ACC112 (cell line): Measurements from ENCODE around the gene THEM4.

Experiments used
- H2AFZ ChIP-seq: fragments of 200-600 bp; sonication (generic); one replicate; pipeline ENCODE4 v1.6.0; 2017; ENCODE audit warnings: antibody characterized with exemption, low read length; ENCODE audit not compliant: unreplicated experiment
- H3K27ac ChIP-seq: fragments of 200-600 bp; sonication (generic); 2 replicates; pipeline ENCODE4 v1.5.1; 2014; ENCODE audit warnings: low read depth, mild to moderate bottlenecking, antibody characterized with exemption, low read length, moderate library complexity
- H3K27me3 ChIP-seq: fragments of 200-600 bp; sonication (generic); 2 replicates; pipeline ENCODE4 v1.6.1; 2014; ENCODE audit warnings: mild to moderate bottlenecking, antibody characterized with exemption, low read length, moderate library complexity, mixed read lengths; ENCODE audit not compliant: insufficient read depth
- H3K36me3 ChIP-seq: fragments of 200-600 bp; sonication (generic); 2 replicates; pipeline ENCODE4 v1.6.1; 2016; ENCODE audit warnings: mild to moderate bottlenecking, antibody characterized with exemption, low read length, moderate library complexity, mixed read lengths; ENCODE audit not compliant: insufficient read depth
- H3K4me1 ChIP-seq: fragments of 200-600 bp; sonication (generic); one replicate; pipeline ENCODE4 v1.6.1; 2016; ENCODE audit warnings: low read length, mixed read lengths; ENCODE audit not compliant: insufficient read depth, unreplicated experiment, control insufficient read depth
- H3K4me3 ChIP-seq: fragments of 200-600 bp; sonication (generic); 2 replicates; pipeline ENCODE4 v1.5.1; 2014; ENCODE audit warnings: mild to moderate bottlenecking, low read depth, low read length
- H3K79me2 ChIP-seq: fragments of 200-600 bp; sonication (generic); one replicate; pipeline ENCODE4 v1.6.0; 2016; ENCODE audit warnings: low read length; ENCODE audit not compliant: control insufficient read depth, unreplicated experiment, insufficient read depth

Gene THEM4

GRCh38 chr1:151934048-151934493 lies 24.8 kb upstream of the THEM4 start:
- H3K79me2 ChIP-seq: no peaks in the 10 kb centered on the region
- no peaks in the 10 kb centered on the region for H3K27me3 ChIP-seq
- H3K36me3 ChIP-seq: no peaks in the 10 kb centered on the region
- no peak overlapping the region for H3K27ac ChIP-seq
- no peak overlapping the region for H3K4me3 ChIP-seq
- peaks cover 8% of the 10 kb centered on the region for H3K4me1 ChIP-seq
- no peak overlapping the region for H2AFZ ChIP-seq

- Histone ChIP-seq H3K79me2 (no peaks in the 10 kb centered on the region), H3K36me3 (no peaks in the 10 kb centered on the region), H3K4me1 (peaks cover 7% of the 10 kb centered on the region), H3K4me3 (no peak overlapping the region), H3K27me3 (no peaks in the 10 kb centered on the region), H3K27ac (no peak overlapping the region), H2AFZ (no peak overlapping the region)
These were observed 15.6 kb upstream of the THEM4 start for GRCh38 chr1:151924691-151925587.

- H3K27ac ChIP-seq: no peak overlapping the region
- H3K4me3 ChIP-seq: no peak overlapping the region
- H3K79me2 ChIP-seq: no peaks in the 10 kb centered on the region
- H2AFZ ChIP-seq: no peak overlapping the region
- no peaks in the 10 kb centered on the region for H3K36me3 ChIP-seq
- no peaks in the 10 kb centered on the region for H3K27me3 ChIP-seq
- H3K4me1 ChIP-seq: peaks cover 7% of the 10 kb centered on the region
These were observed 14.1 kb upstream of the THEM4 start for GRCh38 chr1:151923422-151923821.

- Histone ChIP-seq H3K4me3 (no peak overlapping the region), H3K27me3 (no peaks in the 10 kb centered on the region), H2AFZ (no peak overlapping the region), H3K27ac (no peak overlapping the region), H3K36me3 (no peaks in the 10 kb centered on the region), H3K4me1 (no peaks in the 10 kb centered on the region), H3K79me2 (no peaks in the 10 kb centered on the region)
These were observed 10.8 kb upstream of the THEM4 start for GRCh38 chr1:151920149-151920548.

GRCh38 chr1:151918819-151919610 lies 9.7 kb upstream of the THEM4 start:
- Histone ChIP-seq H3K27me3 (no peaks in the 10 kb centered on the region), H2AFZ (no peak overlapping the region), H3K4me1 (no peaks in the 10 kb centered on the region), H3K4me3 (no peak overlapping the region), H3K27ac (no peak overlapping the region), H3K36me3 (no peaks in the 10 kb centered on the region), H3K79me2 (no peaks in the 10 kb centered on the region)

- Histone ChIP-seq H3K27ac (no peak overlapping the region), H3K4me1 (no peaks in the 10 kb centered on the region), H3K4me3 (no peak overlapping the region), H3K36me3 (no peaks in the 10 kb centered on the region), H3K79me2 (no peaks in the 10 kb centered on the region), H2AFZ (no peak overlapping the region), H3K27me3 (no peaks in the 10 kb centered on the region)
These were observed 8.8 kb upstream of the THEM4 start for GRCh38 chr1:151918156-151918555.

- Histone ChIP-seq H3K79me2 (no peaks in the 10 kb centered on the region), H3K4me3 (no peak overlapping the region), H3K4me1 (no peaks in the 10 kb centered on the region), H3K36me3 (no peaks in the 10 kb centered on the region), H2AFZ (no peak overlapping the region), H3K27me3 (no peaks in the 10 kb centered on the region), H3K27ac (no peak overlapping the region)
These were observed 7.5 kb upstream of the THEM4 start for GRCh38 chr1:151916726-151917370.

- H3K27me3 ChIP-seq: no peaks in the 10 kb centered on the region
These were observed 5.9 kb upstream of the THEM4 start for GRCh38 chr1:151915061-151915686.

GRCh38 chr1:151914076-151914475 lies 4.8 kb upstream of the THEM4 start:
- Histone ChIP-seq H3K4me3 (no peak overlapping the region), H2AFZ (no peak overlapping the region), H3K79me2 (no peaks in the 10 kb centered on the region), H3K27ac (no peak overlapping the region), H3K36me3 (no peaks in the 10 kb centered on the region), H3K4me1 (peaks cover 6% of the 10 kb centered on the region), H3K27me3 (no peaks in the 10 kb centered on the region)

More at GRCh38 chr1:151915061-151915686, 5.9 kb upstream of the THEM4 start:
- no peak overlapping the region for H3K27ac ChIP-seq
- peaks cover 5% of the 10 kb centered on the region for H3K4me1 ChIP-seq
- no peaks in the 10 kb centered on the region for H3K79me2 ChIP-seq
- H2AFZ ChIP-seq: no peak overlapping the region
- H3K4me3 ChIP-seq: no peak overlapping the region
- no peaks in the 10 kb centered on the region for H3K36me3 ChIP-seq

- H3K79me2 ChIP-seq: peaks cover 4% of the 10 kb centered on the region
- peaks cover 6% of the 10 kb centered on the region for H3K4me1 ChIP-seq
- H3K27me3 ChIP-seq: no peaks in the 10 kb centered on the region
- H3K4me3 ChIP-seq: no peak overlapping the region
- 0 out of 2 replicates have a peak, but pooled peaks cover under 1% of the 10 kb centered on the region for H3K36me3 ChIP-seq
- no peak overlapping the region for H3K27ac ChIP-seq
- H2AFZ ChIP-seq: no peak overlapping the region
These were observed 3.7 kb upstream of the THEM4 start for GRCh38 chr1:151912973-151913372.
